GM10266 (cell line): ENCODE data around the gene COL11A2.

Experiments
- DNase-seq: peaks from one replicate; pipeline ENCODE4 v3.0.0; 2012; ENCODE audit errors: extremely low spot score
- TF ChIP-seq, protein P1 (sequence below): IDR thresholded peaks from 2 replicates; pipeline ENCODE4 v1.5.1; 2012; ENCODE audit warnings: mild to moderate bottlenecking, low read depth; ENCODE audit not compliant: control insufficient read depth, insufficient read depth; ENCODE audit errors: missing control alignments

Gene COL11A2

DNA sequence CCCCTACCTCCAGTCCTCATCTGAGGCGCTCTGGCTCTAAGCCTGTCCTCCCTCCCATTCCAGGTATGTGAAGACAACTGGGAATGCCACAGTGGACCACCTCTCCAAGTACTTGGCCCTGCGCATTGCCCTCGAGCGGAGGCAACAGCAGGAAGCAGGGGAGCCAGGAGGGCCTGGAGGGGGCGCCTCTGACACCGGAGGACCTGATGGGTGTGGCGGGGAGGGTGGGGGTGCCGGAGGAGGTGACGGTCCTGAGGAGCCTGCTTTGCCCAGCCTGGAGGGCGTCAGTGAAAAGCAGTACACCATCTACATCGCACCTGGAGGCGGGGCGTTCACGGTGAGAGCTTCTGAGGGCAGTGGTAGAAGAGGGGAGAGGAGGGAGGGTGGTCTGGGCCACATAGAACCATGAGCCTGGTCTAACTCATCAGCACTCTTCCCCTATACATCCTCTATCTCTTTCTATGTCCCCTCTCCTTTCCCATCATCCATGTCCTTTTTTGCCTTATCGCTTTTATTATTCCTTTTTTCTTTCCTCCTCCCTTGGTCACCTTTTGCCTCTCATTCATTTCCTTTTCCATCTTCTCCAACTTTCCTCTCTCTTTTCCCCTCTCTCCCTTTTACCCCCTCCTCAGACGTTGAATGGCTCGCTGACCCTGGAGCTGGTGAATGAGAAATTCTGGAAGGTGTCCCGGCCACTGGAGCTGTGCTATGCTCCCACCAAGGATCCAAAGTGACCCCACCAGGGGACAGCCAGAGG lies 19.6 kb upstream of the COL11A2 start:
- TF ChIP-seq, protein P1, sequence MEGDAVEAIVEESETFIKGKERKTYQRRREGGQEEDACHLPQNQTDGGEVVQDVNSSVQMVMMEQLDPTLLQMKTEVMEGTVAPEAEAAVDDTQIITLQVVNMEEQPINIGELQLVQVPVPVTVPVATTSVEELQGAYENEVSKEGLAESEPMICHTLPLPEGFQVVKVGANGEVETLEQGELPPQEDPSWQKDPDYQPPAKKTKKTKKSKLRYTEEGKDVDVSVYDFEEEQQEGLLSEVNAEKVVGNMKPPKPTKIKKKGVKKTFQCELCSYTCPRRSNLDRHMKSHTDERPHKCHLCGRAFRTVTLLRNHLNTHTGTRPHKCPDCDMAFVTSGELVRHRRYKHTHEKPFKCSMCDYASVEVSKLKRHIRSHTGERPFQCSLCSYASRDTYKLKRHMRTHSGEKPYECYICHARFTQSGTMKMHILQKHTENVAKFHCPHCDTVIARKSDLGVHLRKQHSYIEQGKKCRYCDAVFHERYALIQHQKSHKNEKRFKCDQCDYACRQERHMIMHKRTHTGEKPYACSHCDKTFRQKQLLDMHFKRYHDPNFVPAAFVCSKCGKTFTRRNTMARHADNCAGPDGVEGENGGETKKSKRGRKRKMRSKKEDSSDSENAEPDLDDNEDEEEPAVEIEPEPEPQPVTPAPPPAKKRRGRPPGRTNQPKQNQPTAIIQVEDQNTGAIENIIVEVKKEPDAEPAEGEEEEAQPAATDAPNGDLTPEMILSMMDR: no peak
- DNase-seq: no peak

DNA sequence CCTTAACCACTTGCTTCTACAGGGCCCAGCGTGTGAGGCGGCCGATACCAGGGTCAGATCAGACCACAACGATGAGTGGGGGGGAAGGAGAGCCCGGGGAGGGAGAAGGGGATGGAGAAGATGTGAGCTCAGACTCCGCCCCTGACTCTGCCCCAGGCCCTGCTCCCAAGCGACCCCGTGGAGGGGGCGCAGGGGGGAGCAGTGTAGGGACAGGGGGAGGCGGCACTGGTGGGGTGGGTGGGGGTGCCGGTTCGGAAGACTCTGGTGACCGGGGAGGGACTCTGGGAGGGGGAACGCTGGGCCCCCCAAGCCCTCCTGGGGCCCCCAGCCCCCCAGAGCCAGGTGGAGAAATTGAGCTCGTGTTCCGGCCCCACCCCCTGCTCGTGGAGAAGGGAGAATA lies 18.9 kb upstream of the COL11A2 start:
- TF ChIP-seq, protein P1: no peak
- no peak for DNase-seq

DNA sequence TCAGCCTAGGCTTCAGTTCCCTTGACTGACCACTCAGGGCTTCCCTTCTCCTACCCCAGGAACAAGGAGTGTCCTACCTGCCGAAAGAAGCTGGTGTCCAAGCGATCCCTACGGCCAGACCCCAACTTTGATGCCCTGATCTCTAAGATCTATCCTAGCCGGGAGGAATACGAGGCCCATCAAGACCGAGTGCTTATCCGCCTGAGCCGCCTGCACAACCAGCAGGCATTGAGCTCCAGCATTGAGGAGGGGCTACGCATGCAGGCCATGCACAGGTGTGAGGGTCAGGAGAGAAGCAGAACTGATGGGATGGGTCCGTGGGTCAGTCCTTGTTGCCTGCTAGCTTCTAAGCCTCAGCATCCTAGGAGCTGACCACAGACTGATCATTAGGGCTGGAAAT lies 17.6 kb upstream of the COL11A2 start:
- TF ChIP-seq, protein P1: no peak
- no peak for DNase-seq

DNA sequence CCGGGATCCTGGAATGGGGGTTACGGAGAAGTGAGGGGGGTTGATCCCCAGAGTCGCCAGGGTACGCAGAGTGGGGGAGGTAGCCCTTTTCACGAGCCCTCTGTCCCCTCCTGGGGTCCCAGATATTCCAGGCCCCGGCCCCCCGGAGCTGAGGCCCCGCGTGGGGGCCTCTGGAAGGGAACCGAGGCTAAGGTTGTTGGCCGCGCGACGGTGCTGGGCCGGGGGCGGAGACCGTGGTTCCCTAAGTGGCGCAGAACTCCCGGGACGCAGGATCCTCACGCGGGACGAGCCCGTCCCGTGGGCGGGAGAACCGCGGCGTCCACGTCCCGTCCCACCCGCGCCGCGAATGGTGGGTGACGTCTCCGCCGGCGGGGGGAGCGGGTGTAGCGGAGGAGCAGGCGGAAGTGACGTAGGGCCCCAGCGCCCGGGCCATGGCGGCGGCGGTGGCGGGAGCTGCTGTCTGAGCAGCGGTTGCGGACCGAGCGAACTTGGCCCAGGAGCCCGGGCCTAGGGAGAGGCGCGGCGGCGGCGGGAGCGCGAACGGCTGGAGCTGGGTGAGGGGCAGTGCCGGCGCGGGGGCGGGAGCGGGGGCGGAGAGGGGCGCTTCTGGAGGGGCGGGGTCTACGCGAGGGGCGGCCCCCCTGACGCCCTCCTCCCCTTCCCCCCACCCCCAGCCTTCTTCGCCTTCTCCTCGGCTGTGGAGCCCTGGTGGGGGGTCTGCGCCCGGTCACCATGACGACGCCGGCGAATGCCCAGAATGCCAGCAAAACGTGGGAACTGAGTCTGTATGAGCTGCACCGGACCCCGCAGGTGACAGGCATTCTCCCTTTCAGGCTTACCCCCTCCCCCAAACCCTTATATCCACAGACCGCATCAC lies 16.1 kb upstream of the COL11A2 start, which contains the start of gene RING1:
RING1 (plus strand) TSS at position 410 of the 877 bp plus-strand sequence; CDS start at position 733, 323 bp downstream.
- peak; percentile 96 for DNase-seq
- TF ChIP-seq, protein P1: no peak

DNA sequence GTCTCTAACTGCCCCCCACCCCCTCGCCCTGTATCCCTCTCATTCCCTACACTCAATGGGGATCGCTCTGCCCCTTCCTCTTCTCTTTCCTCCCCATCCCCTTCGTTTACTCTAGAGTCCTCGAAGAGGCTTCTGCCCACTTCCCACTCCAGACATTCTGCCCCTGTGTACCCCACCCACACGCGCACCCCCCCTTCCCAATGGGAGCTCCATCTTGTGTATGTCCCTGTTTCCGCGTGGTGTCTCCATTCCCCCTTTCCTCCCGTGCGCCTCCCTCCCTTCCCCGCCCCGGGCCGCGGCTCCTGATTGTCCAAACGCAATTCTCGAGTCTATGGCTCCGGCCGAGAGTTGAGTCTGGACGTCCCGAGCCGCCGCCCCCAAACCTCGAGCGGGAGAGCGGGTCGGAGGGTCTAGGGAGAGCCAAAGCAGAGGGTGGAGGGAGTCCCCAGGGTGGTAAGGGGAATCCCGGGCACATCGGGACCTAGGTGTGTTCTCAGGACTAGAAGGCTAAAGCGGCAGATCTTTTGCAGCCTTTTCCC lies 15.4 kb upstream of the COL11A2 start:
- no peak for DNase-seq

DNA sequence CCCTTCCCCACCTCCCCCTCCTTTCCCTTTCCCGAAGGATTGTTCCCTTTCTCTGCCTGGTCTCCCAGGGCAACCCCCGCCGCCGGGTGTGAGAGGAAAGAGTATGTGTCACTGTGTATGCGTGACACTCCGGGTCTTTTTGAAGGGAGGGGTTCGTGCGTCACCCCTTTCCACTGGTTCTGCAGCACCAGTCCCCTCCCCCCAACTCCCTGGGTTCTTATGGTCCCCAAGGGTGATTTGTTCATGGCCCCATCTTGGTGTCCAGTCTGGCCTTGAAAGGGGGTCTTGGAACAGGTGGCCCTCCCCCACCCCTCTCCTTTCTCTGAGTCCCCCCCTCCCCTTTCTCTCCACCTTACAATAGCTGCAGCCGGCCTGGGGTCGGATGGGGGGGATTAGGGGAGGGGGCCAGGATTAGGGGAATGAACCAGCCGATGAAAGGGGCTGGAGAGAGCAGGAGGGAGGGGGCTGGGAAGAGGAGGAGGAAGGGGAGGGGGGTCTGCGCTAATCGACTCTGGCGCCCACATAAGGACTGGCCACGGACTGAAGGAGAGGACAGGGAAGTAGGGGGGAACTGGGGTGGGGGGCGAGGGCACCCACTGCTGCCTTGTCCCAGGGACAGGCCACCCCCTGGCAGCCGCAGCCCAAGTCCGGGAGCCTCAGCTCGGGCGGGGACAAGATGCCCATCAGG lies 14.7 kb upstream of the COL11A2 start:
- TF ChIP-seq, protein P1: no peak
- DNase-seq: no peak

More for the DNA sequence above, 15.4 kb upstream of the COL11A2 start:
- TF ChIP-seq, protein P1: no peak
